GM19351 (cell line): ENCODE results near the gene IGFALS.

ENCODE experiments used
- ATAC-seq: cut with Tn5 transposase; IDR thresholded peaks from one replicate; pipeline ENCODE4 v1.9.1; 2021; ENCODE audit warnings: mild to moderate bottlenecking, moderate library complexity; ENCODE audit not compliant: unreplicated experiment

IGFALS gene

GRCh38 chr16:1790611-1791255 lies 2.8 kb downstream of the IGFALS start:
- no peak for ATAC-seq

DNA sequence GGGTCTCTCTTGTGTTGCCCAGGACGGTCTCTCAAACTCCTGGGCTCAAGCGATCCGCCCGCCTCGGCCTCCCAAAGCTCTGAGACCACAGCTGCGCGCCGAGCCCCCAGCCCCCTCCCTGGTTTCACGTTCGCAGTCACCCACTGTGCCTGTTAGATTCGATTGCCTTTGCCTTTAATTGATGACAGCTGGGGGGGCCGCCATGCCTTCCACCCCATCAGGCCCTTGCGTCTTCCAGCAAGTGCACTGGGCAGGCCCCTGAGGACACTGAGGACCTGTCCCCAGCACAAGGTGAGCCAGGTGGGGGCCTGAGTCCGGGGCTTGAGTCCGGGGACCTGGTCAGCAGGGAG lies 3.3 kb downstream of the IGFALS start:
- no peak for ATAC-seq

DNA sequence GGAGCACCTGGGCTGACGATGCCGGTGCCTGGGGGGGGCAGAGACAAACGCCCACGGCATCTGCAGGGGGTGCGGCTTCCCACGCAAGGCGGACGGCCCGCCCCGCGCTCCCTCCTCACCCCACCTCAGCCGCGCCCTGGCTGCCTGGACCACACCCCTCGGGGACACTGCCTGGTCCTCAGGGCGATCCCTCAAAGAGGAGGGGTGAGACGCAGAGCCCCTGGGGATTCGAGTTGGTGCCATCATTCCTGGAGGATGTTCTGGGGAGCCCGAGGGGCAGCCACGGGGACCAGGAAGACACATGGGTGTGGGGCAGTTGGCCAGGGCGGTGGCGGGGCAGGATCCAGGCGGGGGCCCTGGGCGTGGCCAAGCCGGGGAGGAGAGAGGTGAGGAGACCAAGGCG lies 3.9 kb downstream of the IGFALS start:
- no peak for ATAC-seq

DNA sequence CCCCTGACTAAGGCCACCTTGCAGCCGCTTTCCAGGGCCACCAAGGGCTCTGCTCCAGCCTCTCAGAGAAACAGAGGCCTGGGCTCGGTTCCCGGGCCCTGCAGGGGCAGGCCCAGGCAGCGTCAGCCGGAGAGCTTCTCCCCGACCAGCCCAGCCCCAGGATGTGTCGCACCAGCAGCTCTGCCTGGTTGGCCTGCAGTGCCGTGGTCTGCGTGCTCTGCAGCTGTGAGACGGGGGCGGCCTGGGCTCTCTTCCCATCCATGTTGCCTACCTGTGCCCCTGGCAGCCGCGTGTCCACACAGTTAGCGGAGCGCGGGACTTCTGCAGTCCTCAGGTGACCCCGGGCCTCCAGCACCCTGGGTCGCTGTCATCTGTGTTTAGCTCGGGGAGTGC lies 4.8 kb downstream of the IGFALS start:
- ATAC-seq = no peak

DNA sequence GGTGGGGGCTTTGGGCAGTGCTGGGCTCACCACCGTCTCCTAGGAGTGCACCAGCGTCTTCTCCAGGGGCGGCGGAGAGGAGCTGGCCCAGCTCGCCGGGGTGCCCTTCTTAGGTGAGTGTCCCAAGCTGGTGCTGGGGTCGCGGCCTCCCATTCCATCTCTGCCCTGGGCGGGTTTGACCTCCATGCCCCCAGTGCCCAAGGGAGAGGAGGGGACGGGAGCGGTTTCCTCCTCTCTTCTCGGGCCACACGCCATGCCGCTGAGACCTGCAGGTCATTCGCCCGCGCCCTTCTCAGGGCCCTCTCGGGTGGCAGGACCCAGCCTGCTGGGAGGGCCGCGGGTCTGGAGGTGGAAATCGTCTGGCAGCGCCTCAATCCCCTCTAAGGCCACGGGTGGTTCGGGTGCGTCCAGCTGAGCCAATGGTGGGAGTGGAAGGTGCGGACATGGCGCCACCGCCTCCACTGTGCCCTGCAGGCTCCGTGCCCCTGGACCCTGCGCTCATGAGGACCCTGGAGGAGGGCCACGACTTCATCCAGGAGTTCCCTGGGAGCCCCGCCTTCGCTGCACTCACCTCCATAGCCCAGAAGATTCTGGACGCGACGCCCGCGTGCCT lies 5.3 kb downstream of the IGFALS start:
- no peak for ATAC-seq

DNA sequence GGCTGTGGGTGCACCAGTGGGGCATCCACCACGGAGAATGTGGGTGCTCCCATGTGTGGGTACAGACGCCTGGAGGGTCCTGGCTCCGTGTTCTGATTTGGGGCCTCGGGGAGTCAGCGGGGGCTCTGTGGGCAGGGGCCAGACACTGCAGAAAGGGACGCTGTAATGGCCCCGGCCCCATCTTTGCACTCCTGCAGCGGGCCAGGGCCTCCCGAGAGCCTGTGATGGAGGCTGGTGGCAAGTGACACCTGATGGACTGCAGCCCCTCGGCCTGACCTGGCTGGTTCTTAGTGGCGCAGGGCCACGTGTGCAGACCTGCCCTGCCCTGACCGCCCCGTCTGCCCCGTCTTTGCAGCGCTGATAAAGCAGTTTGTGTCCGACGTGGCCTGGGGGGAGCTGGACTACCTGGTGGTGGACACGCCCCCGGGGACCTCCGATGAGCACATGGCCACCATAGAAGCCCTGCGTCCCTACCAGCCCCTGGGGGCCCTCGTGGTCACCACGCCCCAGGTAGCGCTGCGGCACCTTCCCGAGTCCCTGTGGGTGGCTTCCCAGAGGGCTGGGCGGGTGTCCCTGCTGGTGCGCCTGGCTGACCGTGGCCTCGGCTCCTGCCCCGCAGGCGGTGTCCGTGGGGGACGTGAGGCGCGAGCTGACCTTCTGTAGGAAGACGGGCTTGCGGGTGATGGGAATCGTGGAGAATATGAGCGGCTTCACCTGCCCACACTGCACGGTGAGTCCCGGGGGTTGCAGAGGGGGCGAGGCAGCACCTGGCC lies 6.0 kb downstream of the IGFALS start:
- ATAC-seq = no peak

GRCh38 chr16:1787056-1787321 lies 6.5 kb downstream of the IGFALS start:
- no peak for ATAC-seq

GRCh38 chr16:1786242-1787055 lies 7.1 kb downstream of the IGFALS start:
- no peak for ATAC-seq

- ATAC-seq = no peak
Observed at GRCh38 chr16:1785846-1786170, 7.7 kb downstream of the IGFALS start.

DNA sequence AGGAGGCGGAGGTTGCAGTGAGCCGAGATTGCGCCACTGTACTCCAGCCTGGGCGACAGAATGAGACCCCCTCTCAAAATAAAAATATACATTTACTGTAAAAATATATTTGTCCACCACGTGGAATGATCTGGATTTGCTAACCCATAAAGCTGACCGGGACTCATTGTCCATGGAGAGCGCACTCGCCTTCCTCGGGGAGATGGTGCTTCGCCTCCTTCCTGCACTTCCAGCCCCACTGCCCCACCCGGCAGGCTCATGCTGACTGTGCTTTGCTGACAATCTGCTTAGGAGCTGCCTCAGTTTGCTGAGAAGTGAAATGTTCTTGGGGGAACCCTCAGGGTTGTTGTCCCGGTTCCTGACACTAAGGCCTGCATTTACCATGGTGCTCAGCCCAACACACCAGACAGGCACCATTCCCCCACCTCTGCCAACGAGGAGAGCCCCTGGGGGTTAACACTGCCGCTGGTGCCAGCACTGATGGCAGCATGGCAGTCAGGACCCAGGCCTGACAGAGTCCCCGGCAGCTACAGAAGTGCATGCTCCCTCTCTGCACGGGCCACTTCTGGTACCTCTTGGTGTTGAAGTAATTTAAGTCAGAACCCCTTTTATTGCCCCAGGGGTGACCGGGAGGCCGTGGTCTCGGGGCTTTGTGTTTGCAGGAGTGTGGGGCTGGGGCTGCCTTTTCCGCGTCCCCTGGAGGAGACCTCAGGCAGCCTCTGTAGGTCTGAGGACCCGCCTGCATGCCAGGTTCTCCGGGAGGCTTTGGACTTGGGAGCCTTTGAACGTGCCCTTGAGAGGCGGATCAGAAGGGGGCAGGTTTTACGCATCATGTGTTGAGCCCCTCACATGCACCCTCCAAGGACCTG lies 8.3 kb downstream of the IGFALS start:
- ATAC-seq = no peak

DNA sequence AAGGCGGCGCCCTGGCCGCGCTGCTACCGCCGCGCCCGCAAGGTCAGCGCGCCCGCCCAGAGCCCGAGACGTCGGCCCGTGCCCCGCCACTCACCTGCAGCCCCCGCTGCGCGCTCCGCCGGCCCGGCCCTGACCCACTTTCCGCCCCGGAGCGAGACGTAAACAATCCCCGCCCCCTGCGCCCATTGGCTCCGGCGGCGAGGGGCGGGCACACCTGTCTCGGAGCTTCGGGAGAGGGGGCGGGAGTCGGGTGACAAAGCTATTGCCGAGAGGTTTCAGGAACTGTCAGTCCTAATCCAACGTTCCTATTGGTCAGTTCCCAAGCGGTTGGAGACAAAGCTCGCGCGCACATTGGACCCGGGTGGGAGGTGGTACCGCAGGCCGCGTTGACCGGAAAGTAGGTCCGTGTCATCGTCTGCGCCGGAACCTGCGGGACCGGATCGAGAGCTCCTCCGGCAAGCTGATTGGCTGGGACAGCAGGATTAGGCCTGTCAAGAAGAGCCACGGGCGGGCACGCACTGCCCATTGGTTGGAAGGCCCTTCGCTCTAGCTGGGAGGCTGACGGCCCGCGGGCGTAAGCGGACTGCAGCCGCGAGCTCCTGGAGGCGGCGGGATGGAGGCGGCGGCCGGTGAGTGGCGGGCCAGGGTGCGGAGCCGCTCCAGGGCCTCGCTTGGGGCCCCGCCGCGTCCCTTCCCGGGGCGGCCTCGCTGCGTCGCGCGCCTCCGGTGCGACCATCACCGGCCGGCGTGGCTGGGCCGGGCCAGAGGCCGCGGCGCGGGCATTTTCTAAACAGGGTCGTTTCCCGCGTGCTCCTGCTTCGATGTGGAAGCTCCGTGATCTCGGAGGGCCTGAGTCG lies 10.9 kb downstream of the IGFALS start, which contains the start of the genes NUBP2 and SPSB3:
NUBP2 (plus strand) TSS at position 553 of the 857 bp plus-strand sequence; CDS start at position 614, 61 bp downstream.
SPSB3 (minus strand) TSS at position 164 of the 857 bp plus-strand sequence. CDS start 1,088 bp downstream, outside the sequence.
- ATAC-seq = peak; percentile 85

DNA sequence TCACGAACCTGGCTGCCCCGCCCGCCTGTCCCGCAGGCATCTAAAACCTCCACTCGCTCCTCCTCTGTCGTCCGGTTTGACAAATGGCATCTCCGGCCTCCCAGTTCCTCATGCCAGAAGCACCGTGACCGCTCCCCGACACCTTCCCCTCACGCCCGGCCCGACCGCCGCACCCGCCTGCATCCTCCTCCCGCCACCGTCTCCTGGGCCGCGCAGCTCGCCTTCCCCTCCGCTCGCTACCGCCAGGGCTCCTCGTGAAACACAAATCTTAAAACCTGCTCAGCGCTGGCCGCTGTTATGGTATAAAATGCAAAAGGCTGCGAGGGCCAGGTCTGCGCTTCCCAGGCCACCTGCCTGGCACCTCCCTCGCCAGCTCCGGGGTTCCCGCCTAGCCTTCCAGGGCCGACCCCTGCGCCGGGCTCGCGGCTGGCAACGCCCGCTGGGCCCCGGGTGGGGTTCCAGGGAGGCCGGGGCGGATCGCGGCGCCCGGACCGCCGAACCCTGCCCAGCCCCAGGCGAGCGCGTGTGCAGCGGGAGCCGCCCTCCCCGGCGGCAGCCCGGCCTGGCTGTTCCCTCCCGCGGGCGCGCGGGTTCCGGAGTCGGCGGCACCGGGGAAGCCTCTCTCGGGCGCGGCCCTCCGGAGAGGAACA lies 11.6 kb downstream of the IGFALS start:
- no peak for ATAC-seq

DNA sequence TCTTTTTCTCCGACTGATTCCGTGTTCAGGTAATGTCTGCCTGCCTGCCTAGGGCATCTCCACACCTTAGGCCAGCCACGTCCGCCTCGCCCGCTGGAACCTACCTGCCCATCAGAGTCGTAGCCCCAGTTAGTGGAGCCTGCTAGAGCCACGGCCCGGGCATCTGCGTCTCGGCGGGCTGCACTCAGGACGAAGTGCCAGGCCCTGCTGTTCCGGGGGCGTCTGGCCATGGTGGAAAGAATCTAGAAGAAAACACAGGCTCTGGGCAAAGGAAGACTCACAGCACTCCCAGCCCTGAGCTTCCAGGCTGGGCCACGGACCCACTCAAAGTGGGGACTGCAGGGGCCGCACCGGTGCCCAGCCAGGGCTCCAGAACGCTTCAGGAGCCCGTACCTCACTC lies 12.3 kb downstream of the IGFALS start:
- ATAC-seq = no peak

DNA sequence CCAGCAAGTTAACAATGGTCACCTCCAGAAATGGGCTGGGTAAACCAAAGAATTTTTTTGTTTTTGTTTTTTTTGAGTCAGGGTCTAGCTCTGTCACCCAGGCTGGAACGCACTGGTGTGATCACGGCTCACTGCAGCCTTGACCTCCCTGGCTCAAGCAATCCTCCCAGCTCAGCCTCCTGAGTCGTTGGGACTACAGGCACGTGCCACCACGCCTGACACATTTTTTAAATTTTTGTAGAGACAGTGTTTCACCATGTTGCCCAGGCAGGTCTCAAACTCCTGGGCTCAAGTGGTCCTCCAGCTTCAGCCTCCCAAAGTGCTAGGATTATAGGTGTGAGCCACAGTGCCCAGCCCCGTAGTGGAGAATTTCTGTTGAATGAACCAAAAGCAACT lies 12.8 kb downstream of the IGFALS start:
- ATAC-seq = no peak

- no peak for ATAC-seq
Observed at GRCh38 chr16:1779741-1780676, 13.5 kb downstream of the IGFALS start.

GRCh38 chr16:1779234-1779701 lies 14.2 kb downstream of the IGFALS start:
- no peak for ATAC-seq

GRCh38 chr16:1778200-1779179 lies 15.0 kb downstream of the IGFALS start:
- ATAC-seq = no peak
